WTC11 (cell line): ENCODE measurements around the gene NR2F2. TPM values are rescaled to one million over a fixed set of nuclear protein-coding genes. Genes with fewer than 3 reads are reported as not detected.

Experiments used
- ATAC-seq: fragments of 200-7000 bp; cut with Tn5 transposase; 2 replicates; pipeline ENCODE4 v1.10.0; 2021; ENCODE audit warnings: mild to moderate bottlenecking, moderate library complexity
- CTCF ChIA-PET: fragments of 300-600 bp; sonication (Branson Sonifier 250); formaldehyde crosslinking; loops from one replicate; lab custom pipeline; 2021; ENCODE audit warnings: antibody characterized with exemption; lab: Charles Lee
- POLR2A ChIA-PET: fragments of 350-600 bp; sonication (Branson Sonifier 250); formaldehyde crosslinking; loops from one replicate; lab custom pipeline; 2021; ENCODE audit warnings: antibody characterized with exemption; lab: Charles Lee
- DNase-seq: peaks from one replicate; pipeline ENCODE4 v3.0.0; 2021; ENCODE audit warnings: low spot score
- H3K27ac Mint-ChIP-seq: 2 replicates; pipeline ENCODE4 v1.8.0; 2021; ENCODE audit warnings: mixed read lengths
- H3K27me3 Mint-ChIP-seq: 2 replicates; pipeline ENCODE4 v1.8.0; 2021; ENCODE audit warnings: low read depth, mild to moderate bottlenecking, moderate library complexity, mixed read lengths
- H3K36me3 Mint-ChIP-seq: 2 replicates; pipeline ENCODE4 v1.8.0; 2021; ENCODE audit warnings: mixed read lengths
- H3K4me1 Mint-ChIP-seq: 2 replicates; pipeline ENCODE4 v1.8.0; 2022; ENCODE audit warnings: mixed read lengths
- H3K4me3 Mint-ChIP-seq: 2 replicates; pipeline ENCODE4 v1.8.0; 2021; ENCODE audit warnings: mild to moderate bottlenecking, moderate library complexity, mixed read lengths
- H3K9me3 Mint-ChIP-seq: 2 replicates; pipeline ENCODE4 v1.8.0; 2021; ENCODE audit warnings: mixed read lengths
- GRHL2 ChIP-seq: fragments of 250-450 bp; sonication (Bioruptor Pico); IDR thresholded peaks from 2 replicates; pipeline ENCODE4 v1.8.0; 2022; ENCODE audit warnings: mild to moderate bottlenecking, moderate library complexity; ENCODE audit not compliant: insufficient replicate concordance, severe bottlenecking
- MXD4 ChIP-seq: fragments of 250-450 bp; sonication (Bioruptor Pico); IDR thresholded peaks from 2 replicates; pipeline ENCODE4 v1.8.0; 2021; ENCODE audit warnings: mild to moderate bottlenecking, moderate library complexity, borderline replicate concordance
- NFATC4 ChIP-seq: fragments of 250-450 bp; sonication (Bioruptor Pico); IDR thresholded peaks from 2 replicates; pipeline ENCODE4 v1.9.0; 2021; ENCODE audit warnings: mild to moderate bottlenecking
- NFYB ChIP-seq: sonication (generic); formaldehyde crosslinking; conservative IDR thresholded peaks from 2 replicates; pipeline ENCODE4 v1.8.0; 2022; ENCODE audit warnings: low read depth, missing genetic modification reagents
- OVOL2 ChIP-seq: fragments of 250-450 bp; sonication (Bioruptor Pico); IDR thresholded peaks from 2 replicates; pipeline ENCODE4 v1.9.0; 2021; ENCODE audit warnings: mild to moderate bottlenecking, borderline replicate concordance
- SP1 ChIP-seq: sonication (generic); formaldehyde crosslinking; conservative IDR thresholded peaks from 2 replicates; pipeline ENCODE4 v1.8.1; 2022; ENCODE audit warnings: missing genetic modification reagents
- TCF7 ChIP-seq: sonication (generic); formaldehyde crosslinking; IDR thresholded peaks from 2 replicates; pipeline ENCODE4 v1.8.0; 2022; ENCODE audit warnings: mild to moderate bottlenecking, low read depth, missing genetic modification reagents, moderate library complexity
- total RNA-seq: library from RNA; stranded (reverse); gene quantifications from 3 replicates; pipeline ENCODE4 v1.2.3, GENCODE V29; 2021
- TF ChIP-seq, protein P1 (sequence below): sonication (generic); formaldehyde crosslinking; IDR thresholded peaks from 2 replicates; pipeline ENCODE4 v1.8.0; 2023; ENCODE audit warnings: mild to moderate bottlenecking, missing genetic modification reagents
- TF ChIP-seq, protein P2 (sequence below): sonication (generic); formaldehyde crosslinking; IDR thresholded peaks from 2 replicates; pipeline ENCODE4 v1.8.1; 2022; ENCODE audit warnings: missing genetic modification reagents, borderline replicate concordance
- TF ChIP-seq, protein P3 (sequence below): sonication (generic); formaldehyde crosslinking; IDR thresholded peaks from 2 replicates; pipeline ENCODE4 v1.8.1; 2023; ENCODE audit warnings: mild to moderate bottlenecking, missing genetic modification reagents, moderate library complexity
- TF ChIP-seq, protein P4 (sequence below): sonication (generic); formaldehyde crosslinking; IDR thresholded peaks from 2 replicates; pipeline ENCODE4 v1.8.1; 2022; ENCODE audit warnings: low read depth, mild to moderate bottlenecking, moderate library complexity, missing genetic modification reagents, borderline replicate concordance

The NR2F2 gene
- total RNA-seq, 1 experiment from 2014 or later = 0.57 TPM

DNA sequence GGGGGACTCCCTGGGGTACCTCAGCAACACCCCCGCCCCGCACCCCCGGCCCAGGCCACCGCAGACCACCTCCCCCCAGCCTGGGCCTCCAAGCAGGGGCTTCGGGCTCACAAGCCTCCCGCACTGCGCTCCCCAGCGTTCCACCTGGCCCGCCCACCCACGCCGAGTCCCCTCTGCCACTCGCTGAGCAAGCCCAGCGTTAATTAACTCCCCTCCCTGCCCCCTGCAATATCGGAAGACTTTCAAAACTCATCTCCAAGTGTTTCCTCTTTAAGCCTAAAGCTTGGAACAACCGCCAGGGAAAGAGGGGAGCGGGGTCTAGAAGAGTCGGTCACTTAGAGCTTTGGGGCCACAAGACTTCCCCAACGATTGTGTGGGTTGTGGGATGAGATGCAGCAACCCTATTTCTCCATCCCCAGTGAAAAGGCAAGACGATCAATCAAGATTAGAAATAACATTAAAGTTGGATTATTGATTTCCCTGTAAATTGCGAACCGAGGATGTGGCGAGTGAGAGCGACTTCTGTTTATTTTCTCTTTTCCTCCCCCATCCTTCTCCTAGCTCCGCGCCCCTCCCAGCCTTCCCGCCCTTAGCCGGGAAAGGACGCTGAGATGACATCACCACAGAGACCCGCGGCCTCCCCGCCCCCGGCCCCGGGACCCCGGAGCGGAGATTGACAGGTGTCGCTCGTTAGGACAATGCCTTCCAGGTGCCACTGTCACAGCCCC, 30.2 kb downstream of the NR2F2 start (continued):
- TF ChIP-seq, protein P1, sequence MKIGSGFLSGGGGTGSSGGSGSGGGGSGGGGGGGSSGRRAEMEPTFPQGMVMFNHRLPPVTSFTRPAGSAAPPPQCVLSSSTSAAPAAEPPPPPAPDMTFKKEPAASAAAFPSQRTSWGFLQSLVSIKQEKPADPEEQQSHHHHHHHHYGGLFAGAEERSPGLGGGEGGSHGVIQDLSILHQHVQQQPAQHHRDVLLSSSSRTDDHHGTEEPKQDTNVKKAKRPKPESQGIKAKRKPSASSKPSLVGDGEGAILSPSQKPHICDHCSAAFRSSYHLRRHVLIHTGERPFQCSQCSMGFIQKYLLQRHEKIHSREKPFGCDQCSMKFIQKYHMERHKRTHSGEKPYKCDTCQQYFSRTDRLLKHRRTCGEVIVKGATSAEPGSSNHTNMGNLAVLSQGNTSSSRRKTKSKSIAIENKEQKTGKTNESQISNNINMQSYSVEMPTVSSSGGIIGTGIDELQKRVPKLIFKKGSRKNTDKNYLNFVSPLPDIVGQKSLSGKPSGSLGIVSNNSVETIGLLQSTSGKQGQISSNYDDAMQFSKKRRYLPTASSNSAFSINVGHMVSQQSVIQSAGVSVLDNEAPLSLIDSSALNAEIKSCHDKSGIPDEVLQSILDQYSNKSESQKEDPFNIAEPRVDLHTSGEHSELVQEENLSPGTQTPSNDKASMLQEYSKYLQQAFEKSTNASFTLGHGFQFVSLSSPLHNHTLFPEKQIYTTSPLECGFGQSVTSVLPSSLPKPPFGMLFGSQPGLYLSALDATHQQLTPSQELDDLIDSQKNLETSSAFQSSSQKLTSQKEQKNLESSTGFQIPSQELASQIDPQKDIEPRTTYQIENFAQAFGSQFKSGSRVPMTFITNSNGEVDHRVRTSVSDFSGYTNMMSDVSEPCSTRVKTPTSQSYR (CRISPR knock-in tag) = no peak
- TF ChIP-seq NFATC4 = no peak
- TF ChIP-seq, protein P2, sequence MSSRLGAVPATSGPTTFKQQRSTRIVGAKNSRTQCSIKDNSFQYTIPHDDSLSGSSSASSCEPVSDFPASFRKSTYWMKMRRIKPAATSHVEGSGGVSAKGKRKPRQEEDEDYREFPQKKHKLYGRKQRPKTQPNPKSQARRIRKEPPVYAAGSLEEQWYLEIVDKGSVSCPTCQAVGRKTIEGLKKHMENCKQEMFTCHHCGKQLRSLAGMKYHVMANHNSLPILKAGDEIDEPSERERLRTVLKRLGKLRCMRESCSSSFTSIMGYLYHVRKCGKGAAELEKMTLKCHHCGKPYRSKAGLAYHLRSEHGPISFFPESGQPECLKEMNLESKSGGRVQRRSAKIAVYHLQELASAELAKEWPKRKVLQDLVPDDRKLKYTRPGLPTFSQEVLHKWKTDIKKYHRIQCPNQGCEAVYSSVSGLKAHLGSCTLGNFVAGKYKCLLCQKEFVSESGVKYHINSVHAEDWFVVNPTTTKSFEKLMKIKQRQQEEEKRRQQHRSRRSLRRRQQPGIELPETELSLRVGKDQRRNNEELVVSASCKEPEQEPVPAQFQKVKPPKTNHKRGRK = no peak

DNA sequence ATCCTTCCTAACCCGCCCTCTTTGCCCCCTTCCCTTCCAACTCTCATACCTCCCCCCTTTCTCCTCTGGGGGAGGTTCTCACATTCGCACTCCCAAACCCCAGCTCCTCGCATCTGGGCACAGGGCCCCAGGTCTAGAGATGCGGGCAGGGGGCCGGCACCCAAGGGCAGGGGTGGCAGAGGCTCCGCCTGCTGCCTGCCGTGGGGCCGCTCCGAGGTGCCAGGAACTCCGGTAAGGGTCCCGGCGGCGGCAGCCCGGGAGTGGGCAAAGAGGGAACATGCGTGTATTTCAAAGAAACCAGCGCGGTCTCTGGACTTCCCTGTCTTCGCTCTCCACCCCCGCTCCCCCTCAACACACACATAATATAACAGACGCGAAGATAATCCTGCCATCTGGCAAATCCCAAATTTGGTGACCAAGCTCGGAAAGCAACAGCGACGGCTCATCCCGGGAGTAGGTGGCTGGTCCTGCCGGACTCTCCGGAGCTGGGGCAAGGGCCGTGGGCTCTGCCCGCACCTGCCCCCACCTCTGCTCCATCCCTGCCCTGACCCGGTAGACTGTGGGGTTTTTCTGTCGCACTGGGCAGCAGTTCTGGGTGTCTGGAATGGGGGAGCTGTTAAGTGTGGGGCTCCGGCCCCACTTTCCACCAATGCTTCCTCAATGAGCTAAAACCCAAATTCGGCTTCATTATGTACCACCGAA, 31.0 kb downstream of the NR2F2 start:
- Mint-ChIP-seq H3K4me3 (peak overlapping the region; percentile 64), H3K27me3 (no peaks in the 10 kb centered on the region)
- no peak for DNase-seq
- CTCF ChIA-PET = interaction anchor here (0.6 to 3.9 kb wide), 10 partner anchors 8 to 884 kb away, joined by 3 to 27 read pairs (median 5); no protein-coding TSS in a partner anchor
- TF ChIP-seq TCF7 (CRISPR knock-in tag) (no peak), GRHL2 (CRISPR knock-in tag) (no peak)
- TF ChIP-seq, protein P3, sequence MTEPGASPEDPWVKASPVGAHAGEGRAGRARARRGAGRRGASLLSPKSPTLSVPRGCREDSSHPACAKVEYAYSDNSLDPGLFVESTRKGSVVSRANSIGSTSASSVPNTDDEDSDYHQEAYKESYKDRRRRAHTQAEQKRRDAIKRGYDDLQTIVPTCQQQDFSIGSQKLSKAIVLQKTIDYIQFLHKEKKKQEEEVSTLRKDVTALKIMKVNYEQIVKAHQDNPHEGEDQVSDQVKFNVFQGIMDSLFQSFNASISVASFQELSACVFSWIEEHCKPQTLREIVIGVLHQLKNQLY = no peak
- TF ChIP-seq, all 79 proteins: peak for 0
- no peaks in the 10 kb centered on the region for H3K9me3 Mint-ChIP-seq
- no peak for ATAC-seq
- H3K27ac Mint-ChIP-seq = no peak overlapping the region
- POLR2A ChIA-PET = no interaction called here
- peaks cover 63% of the 10 kb centered on the region for H3K4me1 Mint-ChIP-seq
- H3K36me3 Mint-ChIP-seq = no peaks in the 10 kb centered on the region; the same call in 1 of the 2 replicates

DNA sequence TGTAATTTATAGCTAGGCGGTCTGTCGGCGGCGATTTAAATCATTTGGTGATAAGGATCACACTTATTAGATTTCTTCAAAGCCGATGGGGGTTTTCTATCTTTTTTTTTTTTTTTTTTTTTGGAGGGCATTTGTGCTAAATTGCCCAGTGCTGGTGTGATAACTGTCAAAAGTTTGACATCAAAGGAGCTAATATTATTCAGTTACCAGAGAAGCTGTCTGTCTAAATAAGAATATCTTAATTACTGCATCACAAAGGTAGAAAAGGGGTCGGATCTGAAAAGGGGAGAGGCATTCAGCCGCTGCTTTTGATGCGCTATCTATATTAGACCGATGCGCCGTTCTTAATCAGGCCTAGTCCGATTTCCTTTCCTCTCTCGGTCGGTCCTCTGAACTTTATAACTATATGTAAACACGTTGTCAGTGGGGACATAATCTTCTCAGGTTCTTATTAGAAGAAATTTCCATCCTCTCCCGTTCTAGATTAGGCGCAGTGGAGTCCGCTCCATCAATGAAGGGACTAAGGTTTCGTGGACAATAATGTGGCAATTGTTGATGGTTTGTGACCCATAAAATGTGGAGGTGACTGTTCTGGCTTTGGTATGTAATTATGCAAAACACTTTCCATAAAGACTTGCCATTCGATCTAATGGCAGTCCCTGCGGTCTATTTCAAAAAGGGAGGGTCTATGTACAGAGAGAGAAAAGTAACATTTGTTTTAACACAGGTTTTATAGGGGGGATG, 31.7 kb downstream of the NR2F2 start:
- no peaks in the 10 kb centered on the region for H3K27me3 Mint-ChIP-seq
- TF ChIP-seq, protein P4, sequence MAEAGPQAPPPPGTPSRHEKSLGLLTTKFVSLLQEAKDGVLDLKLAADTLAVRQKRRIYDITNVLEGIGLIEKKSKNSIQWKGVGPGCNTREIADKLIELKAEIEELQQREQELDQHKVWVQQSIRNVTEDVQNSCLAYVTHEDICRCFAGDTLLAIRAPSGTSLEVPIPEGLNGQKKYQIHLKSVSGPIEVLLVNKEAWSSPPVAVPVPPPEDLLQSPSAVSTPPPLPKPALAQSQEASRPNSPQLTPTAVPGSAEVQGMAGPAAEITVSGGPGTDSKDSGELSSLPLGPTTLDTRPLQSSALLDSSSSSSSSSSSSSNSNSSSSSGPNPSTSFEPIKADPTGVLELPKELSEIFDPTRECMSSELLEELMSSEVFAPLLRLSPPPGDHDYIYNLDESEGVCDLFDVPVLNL (CRISPR knock-in tag) = no peak
- TF ChIP-seq SP1 (CRISPR knock-in tag) (no peak), NFYB (CRISPR knock-in tag) (no peak), OVOL2 (CRISPR knock-in tag) (no peak), MXD4 (no peak)
- H3K4me1 Mint-ChIP-seq = peaks cover 62% of the 10 kb centered on the region
- no peak overlapping the region for H3K27ac Mint-ChIP-seq
- H3K9me3 Mint-ChIP-seq = no peaks in the 10 kb centered on the region
- H3K36me3 Mint-ChIP-seq = no peaks in the 10 kb centered on the region; the same call in 1 of the 2 replicates
- H3K4me3 Mint-ChIP-seq = peak overlapping the region; percentile 64
- ChIA-PET POLR2A (interaction anchor here (0.6 kb wide), 1 partner anchor 1067 kb away, joined by 5 read pairs; no protein-coding TSS in a partner anchor), CTCF (interaction anchor here (0.6 to 3.9 kb wide), 7 partner anchors 8 to 884 kb away, joined by 3 to 27 read pairs (median 3); no protein-coding TSS in a partner anchor)
- DNase-seq (no peak), ATAC-seq (no peak)
